ENCODE data around the gene FRMD6.

DNA sequence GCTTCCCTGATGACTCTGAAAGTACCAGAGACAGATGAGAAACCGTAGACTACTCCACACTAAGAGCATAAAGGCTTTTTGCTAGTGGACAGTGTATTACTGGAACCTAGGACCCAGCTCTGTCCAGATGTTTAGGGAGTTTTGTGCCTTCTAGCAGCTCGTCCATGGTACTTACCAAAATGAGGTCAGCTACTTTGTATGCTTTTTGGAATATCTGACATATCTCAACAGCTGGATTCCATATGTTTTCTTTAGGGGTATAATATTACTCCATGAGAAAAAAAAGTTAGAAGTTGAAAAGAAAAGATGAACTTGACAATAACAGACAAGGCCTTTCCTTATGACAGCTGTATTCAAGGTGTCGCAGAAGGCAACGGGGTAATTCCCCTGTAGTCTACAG, 32.1 kb upstream of the FRMD6 start:
- TF ChIP-seq, protein P1, sequence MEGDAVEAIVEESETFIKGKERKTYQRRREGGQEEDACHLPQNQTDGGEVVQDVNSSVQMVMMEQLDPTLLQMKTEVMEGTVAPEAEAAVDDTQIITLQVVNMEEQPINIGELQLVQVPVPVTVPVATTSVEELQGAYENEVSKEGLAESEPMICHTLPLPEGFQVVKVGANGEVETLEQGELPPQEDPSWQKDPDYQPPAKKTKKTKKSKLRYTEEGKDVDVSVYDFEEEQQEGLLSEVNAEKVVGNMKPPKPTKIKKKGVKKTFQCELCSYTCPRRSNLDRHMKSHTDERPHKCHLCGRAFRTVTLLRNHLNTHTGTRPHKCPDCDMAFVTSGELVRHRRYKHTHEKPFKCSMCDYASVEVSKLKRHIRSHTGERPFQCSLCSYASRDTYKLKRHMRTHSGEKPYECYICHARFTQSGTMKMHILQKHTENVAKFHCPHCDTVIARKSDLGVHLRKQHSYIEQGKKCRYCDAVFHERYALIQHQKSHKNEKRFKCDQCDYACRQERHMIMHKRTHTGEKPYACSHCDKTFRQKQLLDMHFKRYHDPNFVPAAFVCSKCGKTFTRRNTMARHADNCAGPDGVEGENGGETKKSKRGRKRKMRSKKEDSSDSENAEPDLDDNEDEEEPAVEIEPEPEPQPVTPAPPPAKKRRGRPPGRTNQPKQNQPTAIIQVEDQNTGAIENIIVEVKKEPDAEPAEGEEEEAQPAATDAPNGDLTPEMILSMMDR (IDR thresholded peaks at IDR 0.05): no peak
- no peak for TF ChIP-seq POLR2A (IDR thresholded peaks at IDR 0.05)
